GM12878 (cell line): Measurements from ENCODE around the gene NDUFV1. TPM values are rescaled to one million over a fixed set of nuclear protein-coding genes. Genes with fewer than 3 reads are reported as not detected.
"Not testable (repeated sequence)": the region's sequence is repeated elsewhere in the genome, so short reads cannot be mapped to it uniquely, and the experiment has no call there.

ENCODE experiments used
- ATAC-seq: fragments of 200-7000 bp; cut with Tn5 transposase; 3 replicates; pipeline ENCODE4 v1.9.1; 2020; ENCODE audit warnings: mild to moderate bottlenecking, moderate library complexity
- BruUV-seq: library from RNA; stranded (reverse); fragments of 400-500 nt; replicated peaks from 2 replicates; lab custom pipeline; 2021; lab: Mats Ljungman, UMichigan
- CTCF ChIA-PET: fragments of 300-600 bp; sonication (Branson Sonifier 250); formaldehyde crosslinking; extraction: SDS; loops from one replicate; lab custom pipeline; 2021; ENCODE audit warnings: inconsistent platforms; lab: Yijun Ruan, JAX
- POLR2A ChIA-PET: fragments of 350-600 bp; formaldehyde crosslinking; extraction: SDS; loops from one replicate; lab custom pipeline; 2021; ENCODE audit warnings: inconsistent platforms; lab: Charles Lee
- RAD21 ChIA-PET: fragments of 300-600 bp; sonication (Branson Sonifier 250); formaldehyde crosslinking; loops from one replicate; lab custom pipeline; 2023; ENCODE audit warnings: antibody characterized with exemption; ENCODE audit not compliant: unreplicated experiment; lab: Charles Lee
- SMC1A ChIA-PET: fragments of 300-600 bp; sonication (Branson Sonifier 250); formaldehyde crosslinking; loops from one replicate; lab custom pipeline; 2023; ENCODE audit not compliant: unreplicated experiment, uncharacterized antibody; lab: Charles Lee
- DNase-seq: peaks from one replicate; pipeline ENCODE4 v3.0.0-alpha.2; 2011; ENCODE audit warnings: low read depth, low spot score
- FAIRE-seq: peaks from 3 replicates; lab custom pipeline; 2011; peaks lifted over from hg19 to GRCh38; lab: Jason Lieb, UNC
- H2AFZ ChIP-seq: 2 replicates; pipeline ENCODE4 v1.6.0; 2011; ENCODE audit warnings: low read depth, low read length, control low read depth; ENCODE audit not compliant: control insufficient read depth
- H3K27ac ChIP-seq: 2 replicates; pipeline ENCODE4 v1.5.1; 2011; ENCODE audit warnings: control low read depth; ENCODE audit not compliant: control insufficient read depth, insufficient read depth
- H3K27me3 ChIP-seq, 2 experiments: replicated peaks in 1 of 2; 2 replicates each; pipeline versions ENCODE4 v1.6.0 to v1.6.1; 2011; ENCODE audit warnings: low read length in 1 of 2; ENCODE audit not compliant: control insufficient read depth in 2 of 2, insufficient read depth in 2 of 2
- H3K36me3 ChIP-seq, 2 experiments: 2 replicates each; pipeline ENCODE4 v1.5.1; 2011; ENCODE audit warnings: low read length in 1 of 2; ENCODE audit not compliant: control insufficient read depth in 2 of 2, insufficient read depth in 2 of 2
- H3K4me1 ChIP-seq: 2 replicates; pipeline ENCODE4 v1.6.1; 2011; ENCODE audit warnings: mild to moderate bottlenecking, low read length, moderate library complexity, mixed read lengths; ENCODE audit not compliant: control insufficient read depth, insufficient read depth
- H3K4me2 ChIP-seq: 2 replicates; pipeline ENCODE4 v1.6.0; 2011; ENCODE audit warnings: control low read depth; ENCODE audit not compliant: control insufficient read depth, insufficient read depth
- H3K4me3 ChIP-seq: fragments of 200-600 bp; sonication (generic); 2 replicates; pipeline ENCODE4 v1.5.1; 2016
- H3K79me2 ChIP-seq: 2 replicates; pipeline ENCODE4 v1.6.0; 2011; ENCODE audit warnings: low read length; ENCODE audit not compliant: control insufficient read depth, insufficient read depth
- H3K9ac ChIP-seq: 2 replicates; pipeline ENCODE4 v1.8.0; 2011; ENCODE audit warnings: low read length, control low read depth, mixed read lengths; ENCODE audit not compliant: control insufficient read depth, insufficient read depth
- H3K9me3 ChIP-seq: replicated peaks from 3 replicates; pipeline ENCODE4 v1.5.1; 2011; ENCODE audit warnings: mild to moderate bottlenecking, low read length; ENCODE audit not compliant: control insufficient read depth, insufficient read depth
- H4K20me1 ChIP-seq: 2 replicates; pipeline ENCODE4 v1.6.0; 2011; ENCODE audit not compliant: control insufficient read depth, insufficient read depth
- ATF7 ChIP-seq: fragments of 450-650 bp; IDR thresholded peaks from 2 replicates; pipeline ENCODE4 v1.6.1; 2016; ENCODE audit warnings: low read depth, mild to moderate bottlenecking
- CEBPB ChIP-seq, 2 experiments: fragments of 150-350 bp in 1 of 2; IDR thresholded peaks; 2 replicates each; pipeline ENCODE4 v1.6.1; 2012 to 2014; ENCODE audit warnings: low read depth in 2 of 2, low read length in 2 of 2, borderline replicate concordance in 1 of 2, inconsistent platforms in 1 of 2
- E2F4 ChIP-seq: IDR thresholded peaks from 2 replicates; pipeline ENCODE4 v1.6.1; 2012; ENCODE audit warnings: low read depth, low read length, improper control_type of control experiment
- GATAD2B ChIP-seq: fragments of 450-650 bp; conservative IDR thresholded peaks from 2 replicates; pipeline ENCODE4 v1.6.1; 2017; ENCODE audit warnings: low read depth, mild to moderate bottlenecking, moderate library complexity
- MXI1 ChIP-seq: fragments of 150-350 bp; IDR thresholded peaks from 2 replicates; pipeline ENCODE4 v1.6.1; 2011; ENCODE audit warnings: low read depth, mild to moderate bottlenecking, inconsistent platforms, low read length, improper control_type of control experiment
- NFIC ChIP-seq: IDR thresholded peaks from 2 replicates; pipeline ENCODE4 v1.6.1; 2012; ENCODE audit warnings: low read depth, mild to moderate bottlenecking, inconsistent platforms, low read length, moderate library complexity
- RB1 ChIP-seq: fragments of 450-650 bp; formaldehyde crosslinking; IDR thresholded peaks from 2 replicates; pipeline ENCODE4 v1.6.1; 2017; ENCODE audit warnings: mild to moderate bottlenecking, borderline replicate concordance
- TCF3 ChIP-seq: IDR thresholded peaks from 2 replicates; pipeline ENCODE4 v1.6.1; 2012; ENCODE audit warnings: low read depth, mild to moderate bottlenecking, low read length, borderline replicate concordance; ENCODE audit not compliant: insufficient read depth
- TCF7 ChIP-seq: IDR thresholded peaks from 2 replicates; pipeline ENCODE4 v1.6.1; 2014; ENCODE audit warnings: antibody characterized with exemption, borderline replicate concordance
- YBX1 ChIP-seq: fragments of 450-650 bp; IDR thresholded peaks from 2 replicates; pipeline ENCODE4 v1.6.1; 2016; ENCODE audit warnings: antibody characterized with exemption
- ZBED1 ChIP-seq: IDR thresholded peaks from 2 replicates; pipeline ENCODE4 v1.6.1; 2016; ENCODE audit warnings: borderline replicate concordance
- ZNF24 ChIP-seq: fragments of 450-650 bp; IDR thresholded peaks from 2 replicates; pipeline ENCODE4 v1.6.1; 2017; ENCODE audit warnings: antibody characterized with exemption, mild to moderate bottlenecking
- WGBS: methylation state at CpG from one replicate; pipeline ENCODE4 v1.1.6; 2016; ENCODE audit warnings: low lambda C conversion rate; ENCODE audit not compliant: insufficient replicate concordance, insufficient coverage; ENCODE audit errors: missing lambda C conversion rate; 5-methylcytosine and 5-hydroxymethylcytosine counted together
- in situ Hi-C: fragments of 300-500 bp; cut with MboI; formaldehyde crosslinking; loops from 9 replicates; pipeline ENCODE4 v1.14.3; 2018; ENCODE audit warnings: mixed read lengths
- intact Hi-C: fragments of 100-400 bp; cut with micrococcal nuclease; formaldehyde crosslinking; loops from one replicate; pipeline ENCODE4 v1.14.2; 2022; ENCODE audit not compliant: unreplicated experiment
- polyA plus RNA-seq, 11 experiments: library from polyadenylated mRNA; depleted of rRNA in 4 of 11; unstranded in 6 of 11; stranded (reverse) in 5 of 11; fragments of >200 nt; fragmentation: Nextera tagmentation in 4 of 11; fragmentation: Illumina TruSeq in 1 of 11; extraction: Ambion mirVana in 4 of 11; extraction: Trizol in 1 of 11; gene quantifications; 1 replicate in 1 of 11; 2 replicates in 10 of 11; pipeline versions ENCODE4 v1.2.1 to v1.2.3, GENCODE V29; 2011 to 2016; ENCODE audit warnings: inconsistent platforms in 2 of 11, missing spikeins in 2 of 11, low read depth in 1 of 11
- total RNA-seq, 4 experiments: library from RNA; depleted of rRNA in 3 of 4; stranded (reverse); fragments of >200 nt in 3 of 4; fragmentation: Illumina TruSeq in 1 of 4; extraction: Trizol in 1 of 4; gene quantifications; 2 replicates each; pipeline versions ENCODE4 v1.2.1 to v1.2.3, GENCODE V29; 2013 to 2021

NDUFV1 gene
- total and polyA plus RNA-seq, 10 of the 15 experiments (the other 5 are each of a cell fraction or from before 2014, with no cell fraction given) = 8.2 to 380 (median 231) TPM

GRCh38 chr11:67562963-67563704 lies 43.6 kb upstream of the NDUFV1 start:
- Histone ChIP-seq H3K4me1 (peaks cover 33% of the 10 kb centered on the region), H4K20me1 (no peaks in the 10 kb centered on the region), H3K9me3 (no peaks in the 10 kb centered on the region), H3K9ac (no peak overlapping the region), H3K27me3 (no peaks in the 10 kb centered on the region), H2AFZ (no peak overlapping the region), H3K4me2 (no peak overlapping the region), H3K79me2 (no peaks in the 10 kb centered on the region), H3K27ac (no peak overlapping the region), H3K36me3 (no peaks in the 10 kb centered on the region), H3K4me3 (no peak overlapping the region)
- intact Hi-C loops = no loop called here
- no peak for ATAC-seq
- 70% methylated on average over 10 of the region's 10 CpGs for WGBS
- ChIA-PET CTCF (interaction anchor here (1.0 to 1.8 kb wide), 6 partner anchors 9 to 161 kb away, joined by 3 to 7 read pairs (median 4); partner anchors contain the start of genes PPP1CA and TBX10), SMC1A (interaction anchor here (0.9 to 2.7 kb wide), 5 partner anchors 10 to 212 kb away, joined by 3 to 17 read pairs (median 5); no protein-coding TSS in a partner anchor), POLR2A (interaction anchor here (1.0 to 1.3 kb wide), 2 partner anchors 9 to 84 kb away, joined by 3 read pairs; no protein-coding TSS in a partner anchor), RAD21 (interaction anchor here (0.8 to 2.8 kb wide), 3 partner anchors 9 to 162 kb away, joined by 4 to 6 read pairs (median 5); partner anchors contain the start of gene PPP1CA)
- in situ Hi-C loops = no loop called here
- no peak for FAIRE-seq
- no peak for TF ChIP-seq TCF3
- no peak for TF ChIP-seq MXI1
- TF ChIP-seq E2F4 = no peak
- TF ChIP-seq YBX1 = no peak
- TF ChIP-seq NFIC = no peak
- no peak for TF ChIP-seq GATAD2B
- TF ChIP-seq ZBED1 = no peak
- TF ChIP-seq ATF7 = no peak
- TF ChIP-seq TCF7 = no peak
- no peak for TF ChIP-seq CEBPB (IDR thresholded peaks at IDR 0.05; ENCODE audit: borderline replicate concordance in 1 of 2, low read depth in 2 of 2, low read length in 2 of 2)
- TF ChIP-seq ZNF24 = no peak
- TF ChIP-seq RB1 = no peak
- DNase-seq = no peak
- no TSS peak for BruUV-seq

GRCh38 chr11:67563705-67564114 lies 43.0 kb upstream of the NDUFV1 start:
- intact Hi-C loops, H2AFZ ChIP-seq, H3K27me3 ChIP-seq, BruUV-seq, H3K4me3 ChIP-seq, H3K79me2 ChIP-seq, ATAC-seq, H3K9me3 ChIP-seq, H3K9ac ChIP-seq, H3K36me3 ChIP-seq, FAIRE-seq, H3K4me2 ChIP-seq, H3K27ac ChIP-seq, DNase-seq, in situ Hi-C loops, H4K20me1 ChIP-seq: not testable (repeated sequence)
- ChIA-PET SMC1A (interaction anchor here (1.5 to 2.4 kb wide), 2 partner anchors 17 to 212 kb away, joined by 3 to 9 read pairs; no protein-coding TSS in a partner anchor), CTCF (interaction anchor here (1.2 to 1.3 kb wide), 2 partner anchors 9 to 73 kb away, joined by 3 to 4 read pairs; no protein-coding TSS in a partner anchor), RAD21 (interaction anchor here (0.8 kb wide), 1 partner anchor 8 kb away, joined by 5 read pairs; no protein-coding TSS in a partner anchor), POLR2A (interaction anchor here (1.3 kb wide), 1 partner anchor 84 kb away, joined by 3 read pairs; no protein-coding TSS in a partner anchor)
- peaks cover 28% of the 10 kb centered on the region for H3K4me1 ChIP-seq
- WGBS = 66% methylated on average over 11 of the region's 11 CpGs
